ENCODE results near the gene TMEM183A.

Gene TMEM183A

DNA sequence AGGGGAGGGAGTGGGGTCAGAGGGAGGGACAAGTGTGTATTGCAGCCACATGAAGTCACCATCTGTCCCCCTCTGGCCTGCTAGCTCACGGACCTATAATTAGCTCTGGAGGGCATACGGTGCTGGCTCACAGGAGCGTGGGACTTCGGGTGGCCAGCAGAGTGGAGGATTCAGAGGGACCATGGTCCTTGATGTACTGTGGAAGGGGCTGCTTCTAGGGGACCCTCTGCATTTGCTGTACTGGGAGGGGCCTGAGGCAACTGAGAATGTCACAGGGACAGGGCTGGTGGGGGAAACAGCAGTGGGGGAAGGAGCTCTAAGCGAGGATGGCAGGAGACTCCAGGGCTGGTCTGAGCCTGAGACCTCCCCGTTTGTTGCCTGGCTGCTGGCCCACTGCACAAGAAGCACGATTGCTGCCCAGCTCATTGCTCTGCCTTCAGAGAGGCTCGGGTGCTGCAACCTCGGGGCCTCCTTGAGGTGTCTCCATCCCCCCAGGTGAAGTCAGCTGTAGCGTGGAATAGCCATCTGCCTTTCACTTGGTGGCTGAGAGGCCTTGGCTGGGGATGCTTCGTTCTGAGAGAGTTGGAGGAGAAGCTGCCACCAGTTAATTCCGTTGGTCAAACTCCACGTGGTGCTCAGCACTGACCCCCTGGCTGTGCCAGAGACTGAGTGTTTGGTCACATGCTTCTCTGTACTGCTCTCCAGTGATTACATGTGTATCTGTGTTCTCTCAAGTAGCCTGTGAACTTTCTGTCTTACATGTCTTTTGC, 21.8 kb downstream of the TMEM183A start:
- DNase-seq (ENCODE audit: low spot score), result no peak

DNA sequence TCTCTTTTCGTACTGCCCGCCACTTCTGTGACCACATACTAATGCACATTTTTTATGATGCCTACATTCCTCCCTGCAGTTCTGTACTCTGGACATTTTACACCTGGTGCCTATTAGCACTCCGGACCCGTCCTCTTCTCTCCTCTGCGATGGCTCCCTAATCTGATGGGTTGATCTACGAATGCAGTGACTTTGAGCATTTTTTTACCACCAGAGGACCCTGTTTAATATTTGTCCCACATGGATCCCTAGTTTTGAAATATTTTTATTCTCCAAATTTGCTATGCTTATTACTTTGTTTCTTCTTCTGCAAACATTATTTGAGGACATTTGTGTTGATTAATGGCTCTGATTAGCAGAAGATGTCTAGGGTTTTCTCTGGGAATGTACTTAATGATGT, 24.3 kb downstream of the TMEM183A start:
- no peak for DNase-seq (ENCODE audit: low spot score)

DNA sequence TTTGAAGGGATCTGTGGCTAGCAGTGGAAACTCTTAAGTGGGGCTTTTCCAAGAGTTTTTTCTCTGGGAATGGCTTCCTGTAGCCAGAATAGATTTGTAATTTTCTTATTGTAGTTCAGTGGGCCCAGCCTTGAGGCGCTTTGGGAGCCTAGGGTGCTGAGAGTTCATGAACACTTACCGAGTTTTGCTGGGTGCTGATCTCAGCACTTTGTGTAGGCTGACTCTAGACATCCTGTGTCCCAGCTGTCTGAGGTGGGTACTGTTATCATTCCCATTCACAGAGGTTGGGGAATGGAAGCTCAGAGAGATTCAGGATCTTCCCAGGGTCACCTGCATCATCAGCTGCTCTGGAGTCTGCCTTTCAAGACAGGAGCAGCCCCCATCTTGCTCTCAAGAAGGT, 26.1 kb downstream of the TMEM183A start:
- DNase-seq (ENCODE audit: low spot score), result no peak

DNA sequence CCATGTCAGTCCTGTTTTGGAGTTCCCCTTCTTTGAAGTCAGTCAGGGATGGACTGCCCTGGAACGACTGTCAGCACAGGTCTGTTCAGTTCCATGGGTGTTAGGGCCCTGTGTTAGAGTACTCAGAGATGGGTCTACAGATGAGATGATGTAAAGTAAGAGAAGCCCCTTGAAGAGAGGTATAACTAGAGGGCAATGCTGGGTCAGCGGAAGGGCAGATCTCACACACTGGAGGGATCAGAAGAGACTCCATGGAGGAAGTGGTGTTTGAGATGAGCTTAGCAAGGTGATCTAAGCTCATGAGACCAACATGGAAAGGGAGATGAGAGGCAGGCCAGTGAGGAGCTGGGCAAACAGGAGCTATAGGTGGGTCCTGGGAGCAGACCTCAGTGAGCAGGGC, 26.7 kb downstream of the TMEM183A start:
- DNase-seq (ENCODE audit: low spot score), result no peak

DNA sequence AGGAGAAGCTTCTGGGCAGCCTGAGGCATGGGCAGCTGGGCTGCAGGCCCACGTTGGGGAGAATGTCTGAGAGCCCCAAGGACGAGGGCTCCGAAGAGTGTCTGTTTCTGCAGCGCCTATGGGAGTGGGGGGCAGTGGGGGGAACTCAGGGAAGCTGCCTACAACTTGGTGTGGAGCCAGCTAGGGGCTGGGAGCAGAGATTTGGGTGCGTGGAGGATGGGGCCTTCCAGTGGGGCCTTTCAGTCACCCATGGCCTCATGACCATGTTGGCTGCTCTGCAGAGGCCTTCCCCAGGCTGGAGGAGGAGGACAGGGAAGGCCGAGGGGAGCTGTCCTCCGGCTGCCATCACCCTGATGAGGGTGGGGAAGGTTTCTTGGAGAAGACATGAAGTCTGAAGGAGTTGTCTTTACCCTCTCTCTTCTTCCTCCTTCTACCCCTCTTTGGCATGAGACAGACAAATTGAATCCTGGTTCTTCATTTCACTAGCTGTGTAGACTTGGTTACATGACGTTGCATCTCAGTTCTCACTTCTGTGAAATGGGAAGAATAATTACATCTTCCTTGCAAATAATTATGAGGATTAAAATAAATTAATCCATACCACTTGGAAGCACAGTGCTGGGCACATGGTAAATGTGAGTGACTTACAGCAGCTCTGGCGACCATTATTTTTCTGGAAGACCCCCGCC, 27.4 kb downstream of the TMEM183A start:
- DNase-seq (ENCODE audit: low spot score), result no peak

DNA sequence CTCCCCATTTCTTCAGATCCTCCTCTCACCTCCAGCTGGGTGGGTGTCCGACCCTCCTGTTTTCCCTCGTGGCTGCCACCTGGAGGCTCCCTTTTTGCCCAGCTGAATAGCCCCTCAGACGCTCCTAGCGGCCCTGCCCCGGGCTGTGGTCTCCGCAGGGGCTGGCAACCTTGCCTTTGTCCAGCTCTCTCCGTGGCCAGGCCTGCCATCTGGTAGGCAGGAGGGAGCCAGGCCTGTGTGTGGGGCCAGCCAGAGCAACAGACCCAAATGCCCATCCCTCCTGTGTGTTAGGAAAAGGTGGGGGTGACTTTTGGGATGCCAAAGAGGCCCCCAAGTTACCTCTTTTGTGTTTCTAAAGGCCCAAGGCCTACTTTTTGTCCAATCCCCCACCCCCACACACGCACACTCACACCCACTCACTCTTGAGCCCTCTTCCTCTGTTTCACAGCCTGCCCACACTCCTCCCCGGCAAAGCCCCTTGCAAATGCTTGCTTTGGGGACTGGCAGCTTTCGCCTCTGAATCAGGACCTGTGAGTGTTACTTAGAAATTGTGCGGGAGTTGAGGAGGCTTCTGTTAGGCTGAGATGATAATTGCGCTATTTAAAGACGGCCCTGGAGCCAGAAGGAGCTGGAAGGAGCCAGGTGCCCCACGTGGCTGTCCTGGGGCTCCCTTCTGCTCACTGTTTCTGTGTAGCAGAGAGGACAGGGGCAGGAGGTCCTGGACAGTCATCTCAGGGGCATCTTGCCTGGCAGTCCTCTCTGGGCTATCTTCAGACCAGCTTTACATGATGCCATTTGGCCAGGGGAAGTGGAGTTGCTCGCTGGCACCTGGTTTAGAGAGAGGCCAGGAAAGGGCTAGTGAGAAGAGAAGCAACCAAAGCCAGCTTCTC, 28.2 kb downstream of the TMEM183A start:
- DNase-seq (ENCODE audit: low spot score), result no peak

DNA sequence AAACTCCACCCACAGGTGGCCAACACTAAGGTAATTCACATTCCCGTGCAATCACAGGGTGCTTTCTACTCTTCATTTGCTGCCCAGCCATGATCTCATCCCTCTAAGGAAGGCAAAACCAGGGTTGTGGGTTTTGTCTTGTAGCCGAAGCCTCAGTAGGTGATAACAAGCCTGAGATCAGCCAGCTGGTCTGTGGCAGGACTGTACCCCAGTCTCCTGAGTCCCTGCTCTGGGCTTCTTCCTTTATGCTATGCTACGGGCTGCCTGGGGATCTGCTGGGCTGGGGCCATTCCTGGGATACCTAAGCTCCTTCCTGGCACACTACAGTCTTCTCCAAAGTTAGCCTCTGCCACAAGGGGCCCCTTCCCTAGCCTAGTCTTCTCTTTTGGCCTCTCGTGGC, 29.0 kb downstream of the TMEM183A start:
- DNase-seq (ENCODE audit: low spot score), result no peak

DNA sequence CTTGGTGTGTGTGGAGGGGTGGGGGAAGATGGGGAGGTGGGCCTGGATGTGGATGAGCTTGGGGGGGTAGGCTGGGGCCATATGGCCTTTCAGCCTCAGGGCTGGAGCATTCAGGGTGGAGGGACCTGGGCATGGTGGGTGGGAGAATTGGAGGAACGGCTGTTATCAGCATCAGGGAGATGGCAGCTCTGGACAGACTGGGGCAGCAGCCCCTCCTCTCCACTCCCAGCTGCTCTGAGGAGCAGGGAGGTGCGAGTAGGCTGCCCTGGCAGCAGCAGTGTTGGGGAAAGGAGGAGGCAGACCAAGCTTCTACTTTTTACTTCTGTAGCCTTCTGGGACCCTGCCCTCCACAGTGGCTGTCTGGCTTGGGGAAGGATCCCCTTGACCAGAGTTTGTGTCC, 29.4 kb downstream of the TMEM183A start:
- no peak for DNase-seq (ENCODE audit: low spot score)

DNA sequence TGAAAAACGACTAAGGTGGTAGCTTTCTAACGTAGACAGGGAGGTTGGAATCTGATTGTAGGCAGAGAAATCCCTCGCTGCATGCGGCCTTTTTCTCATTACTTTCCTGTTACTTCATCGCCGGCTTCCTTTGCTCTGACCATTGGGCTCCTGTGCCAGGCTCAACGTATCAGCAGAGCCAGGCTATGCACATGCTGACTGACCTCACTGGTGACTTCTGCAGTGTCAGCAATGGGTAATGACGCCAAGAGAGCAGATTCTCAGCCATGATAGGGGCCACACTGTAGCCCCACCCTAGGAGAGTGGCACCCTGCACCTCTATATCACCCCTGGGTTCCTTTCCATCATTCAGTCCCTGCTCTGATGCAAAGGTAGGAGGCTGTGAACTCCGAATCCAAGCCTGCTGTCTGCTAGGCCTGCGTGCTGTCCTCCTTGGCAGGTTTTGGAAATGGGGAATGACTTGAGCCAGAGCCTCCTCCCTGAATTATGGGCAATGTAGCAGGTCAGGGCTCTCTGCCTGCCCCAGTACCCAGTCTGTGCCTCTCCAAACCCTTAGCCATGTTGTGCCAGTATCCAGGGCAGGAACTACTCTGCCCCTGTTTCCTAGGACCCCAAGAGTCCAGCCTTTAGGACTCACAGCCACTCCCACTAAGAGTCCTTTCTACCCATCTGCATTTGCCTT, 30.5 kb downstream of the TMEM183A start:
- DNase-seq (ENCODE audit: low spot score), result no peak

DNA sequence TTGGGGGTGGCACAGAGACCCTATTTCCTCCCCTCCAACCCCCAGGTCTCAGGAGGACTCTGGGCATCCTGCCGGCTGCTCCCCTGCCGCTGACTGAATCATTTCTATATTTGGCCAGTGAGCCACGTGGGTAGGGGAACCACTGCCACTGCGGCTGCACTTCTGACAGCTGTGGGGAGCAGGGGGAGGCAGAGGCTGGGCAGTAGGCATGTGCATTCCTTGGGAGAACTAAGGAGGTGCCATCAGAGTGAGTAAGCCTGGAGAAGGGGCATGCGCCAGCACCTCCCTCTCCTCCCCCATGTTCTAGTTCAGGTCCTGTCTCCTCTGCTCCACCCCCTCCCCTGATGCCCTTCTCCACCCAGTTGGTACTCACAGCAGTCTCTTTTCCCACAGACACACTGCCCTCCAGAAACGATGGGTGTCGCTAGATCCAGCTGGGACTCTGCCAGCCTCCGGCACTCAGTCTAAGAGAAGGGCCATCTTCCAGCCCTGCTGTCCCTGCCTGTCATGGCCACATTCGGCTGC, 31.1 kb downstream of the TMEM183A start:
- no peak for DNase-seq (ENCODE audit: low spot score)

DNA sequence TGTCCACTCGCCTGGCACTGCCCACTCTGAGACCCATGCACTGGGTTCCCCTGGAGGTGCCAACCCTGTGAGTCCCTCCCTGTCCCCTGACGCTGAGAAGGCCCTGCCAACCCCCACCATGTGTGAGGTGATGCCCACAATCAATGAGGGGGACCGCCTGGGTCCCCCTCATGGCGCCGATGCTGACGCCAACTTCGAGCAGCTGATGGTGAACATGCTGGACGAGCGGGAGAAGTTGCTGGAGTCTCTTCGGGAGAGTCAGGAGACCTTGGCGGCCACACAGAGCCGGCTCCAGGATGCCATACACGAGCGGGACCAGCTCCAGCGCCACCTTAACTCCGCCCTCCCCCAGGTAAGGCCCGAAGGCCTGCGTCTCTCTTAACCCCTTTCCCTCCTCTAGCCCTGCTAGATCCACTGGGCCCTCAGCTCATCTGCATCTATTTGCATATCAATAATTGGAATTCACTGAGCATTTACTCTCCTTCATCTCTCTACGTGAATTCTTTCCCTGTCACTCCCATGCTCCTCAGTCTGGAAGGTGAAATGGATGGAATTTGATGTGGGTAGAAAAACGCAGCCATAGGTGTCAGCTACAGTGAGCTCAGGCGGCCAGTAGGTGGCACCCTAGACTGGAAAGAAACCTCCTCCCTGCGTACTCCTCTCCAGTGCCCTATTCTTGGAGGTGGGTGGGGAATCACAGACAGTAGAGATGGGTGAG, 31.9 kb downstream of the TMEM183A start:
- peak; percentile 60 for DNase-seq (ENCODE audit: low spot score)

DNA sequence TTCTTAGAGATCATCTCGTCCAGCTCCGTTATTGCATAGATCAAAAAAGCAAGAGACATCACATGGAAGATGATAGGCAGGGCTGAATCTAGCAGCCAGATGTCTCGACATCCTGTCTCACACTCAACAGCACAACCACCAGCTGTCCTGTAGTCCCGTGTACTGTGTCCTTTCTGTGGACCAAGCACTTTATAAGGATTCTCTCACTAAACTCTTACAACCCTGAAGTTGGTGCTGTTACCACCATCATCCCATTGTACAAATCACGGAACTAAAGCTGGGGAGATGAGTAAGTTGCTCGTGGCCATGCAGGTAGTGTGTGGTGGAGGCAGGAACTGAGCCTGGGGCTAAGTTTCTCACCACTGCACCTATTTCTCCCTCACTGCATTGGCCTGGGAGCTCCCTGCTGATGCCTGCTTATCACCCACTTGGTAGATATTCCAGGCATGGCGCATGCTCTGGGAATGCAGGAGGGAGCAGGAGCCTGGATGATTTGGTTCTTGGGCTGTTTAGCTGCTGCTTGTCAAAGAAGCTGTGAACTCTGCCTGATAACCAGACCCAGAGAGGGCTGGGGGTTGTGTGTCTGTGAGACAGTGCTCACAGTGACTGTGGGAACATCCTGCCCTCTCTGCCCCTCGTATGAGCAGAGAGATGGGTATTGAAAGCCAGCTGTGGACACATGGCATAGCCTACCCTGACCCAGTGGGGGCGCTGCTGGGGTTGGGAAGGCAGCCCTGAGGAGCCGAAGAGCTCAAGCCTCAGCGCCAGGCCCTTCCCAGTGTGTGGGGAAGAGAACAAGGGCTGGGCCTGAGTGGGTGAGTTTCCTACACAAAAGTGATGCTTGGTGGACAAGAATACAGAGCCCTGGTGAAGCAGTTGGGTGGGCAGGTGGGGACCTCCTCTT, 32.7 kb downstream of the TMEM183A start:
- DNase-seq (ENCODE audit: low spot score), result no peak

DNA sequence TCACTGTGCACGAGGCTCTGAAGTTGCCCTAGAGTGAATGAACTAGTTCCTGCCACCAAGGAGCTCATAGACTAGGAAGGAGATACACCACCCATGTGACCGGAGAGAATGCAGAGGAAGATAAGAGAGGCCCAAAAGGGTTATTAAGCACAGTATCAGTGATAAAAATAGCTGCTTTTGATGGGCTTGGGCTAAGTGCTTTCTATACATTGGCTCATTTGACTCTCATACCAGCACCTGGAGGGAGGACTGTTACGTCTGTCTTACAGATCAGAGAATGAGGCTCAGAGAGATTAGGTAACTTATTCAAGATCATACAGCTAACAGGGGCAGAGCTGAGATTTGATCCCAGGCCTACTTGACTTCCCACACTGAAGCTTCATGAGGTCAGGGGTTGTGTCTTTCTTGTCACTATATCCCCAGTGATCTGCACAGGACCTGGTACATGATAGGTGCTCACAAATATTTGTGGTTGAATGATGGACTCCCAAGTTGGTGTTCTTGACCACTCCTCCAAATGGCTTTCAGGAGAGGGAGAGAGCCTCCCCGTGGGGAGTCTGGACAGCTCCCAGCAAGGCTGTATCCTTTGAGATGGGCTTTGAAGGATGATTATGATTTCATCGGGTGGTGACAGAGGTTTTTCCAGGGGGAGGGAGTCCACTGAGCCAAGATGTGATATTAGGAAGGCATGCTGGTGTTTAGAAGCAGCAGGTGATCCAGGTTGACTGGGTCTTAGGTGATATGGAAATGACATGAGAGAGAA, 33.5 kb downstream of the TMEM183A start:
- no peak for DNase-seq (ENCODE audit: low spot score)

DNA sequence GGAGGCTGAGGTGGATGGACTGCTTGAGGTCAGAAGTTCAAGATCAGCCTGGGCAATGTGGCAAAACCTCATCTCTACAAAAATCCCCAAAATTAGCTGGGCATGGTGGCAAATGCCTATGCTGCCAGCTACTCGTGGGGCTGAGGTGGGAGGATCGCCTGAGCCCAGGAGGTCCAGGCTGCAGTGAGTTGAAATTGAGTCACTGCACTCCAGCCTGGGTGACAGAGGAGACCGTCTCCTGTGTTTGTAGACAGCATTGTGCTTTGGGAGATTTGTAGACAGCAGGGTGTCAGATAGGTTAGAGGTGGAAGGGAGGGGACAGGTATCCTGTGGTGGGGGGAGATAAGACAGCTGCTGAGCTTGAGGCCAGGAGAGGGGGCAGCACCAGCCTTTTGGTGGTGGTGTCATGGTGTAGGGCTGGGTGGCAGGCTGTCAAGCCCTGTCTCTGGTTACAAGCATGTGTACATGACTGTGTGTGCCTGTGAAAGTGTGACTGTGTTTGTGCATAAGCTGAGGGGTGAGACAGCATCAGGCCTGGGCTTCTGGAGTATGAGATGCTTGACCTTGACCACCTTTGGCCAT, 34.3 kb downstream of the TMEM183A start:
- DNase-seq (ENCODE audit: low spot score), result no peak

DNA sequence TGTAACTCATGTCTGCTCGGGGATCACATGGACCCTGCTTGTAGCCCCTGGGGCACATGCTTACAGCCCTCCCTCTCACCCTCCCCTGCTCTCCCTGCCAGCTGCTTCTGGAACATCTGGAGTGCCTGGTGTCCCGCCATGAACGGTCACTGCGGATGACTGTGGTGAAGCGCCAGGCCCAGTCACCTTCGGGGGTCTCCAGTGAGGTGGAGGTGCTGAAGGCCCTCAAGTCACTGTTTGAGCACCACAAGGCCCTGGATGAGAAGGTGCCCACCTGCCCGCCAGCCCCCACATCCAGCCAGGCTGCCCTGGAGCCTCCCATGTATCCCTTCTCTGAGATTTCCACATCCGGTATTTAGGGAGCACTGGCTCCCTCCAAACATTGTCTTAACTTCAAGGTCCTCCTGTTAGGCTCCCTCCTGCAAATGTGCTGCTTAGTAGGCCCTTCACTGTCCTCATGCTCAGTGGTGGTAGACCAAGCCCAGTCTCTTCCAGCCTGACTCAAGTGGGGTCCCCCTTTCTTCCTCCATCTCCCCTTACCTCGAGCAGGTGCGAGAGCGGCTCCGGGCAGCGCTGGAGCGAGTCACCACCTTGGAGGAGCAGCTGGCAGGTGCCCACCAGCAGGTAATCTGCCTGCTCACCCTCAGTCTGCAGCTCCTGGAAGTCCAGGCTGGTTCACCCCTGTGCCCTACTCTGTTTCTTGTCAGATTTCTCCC, 36.8 kb downstream of the TMEM183A start:
- DNase-seq (ENCODE audit: low spot score), result no peak

DNA sequence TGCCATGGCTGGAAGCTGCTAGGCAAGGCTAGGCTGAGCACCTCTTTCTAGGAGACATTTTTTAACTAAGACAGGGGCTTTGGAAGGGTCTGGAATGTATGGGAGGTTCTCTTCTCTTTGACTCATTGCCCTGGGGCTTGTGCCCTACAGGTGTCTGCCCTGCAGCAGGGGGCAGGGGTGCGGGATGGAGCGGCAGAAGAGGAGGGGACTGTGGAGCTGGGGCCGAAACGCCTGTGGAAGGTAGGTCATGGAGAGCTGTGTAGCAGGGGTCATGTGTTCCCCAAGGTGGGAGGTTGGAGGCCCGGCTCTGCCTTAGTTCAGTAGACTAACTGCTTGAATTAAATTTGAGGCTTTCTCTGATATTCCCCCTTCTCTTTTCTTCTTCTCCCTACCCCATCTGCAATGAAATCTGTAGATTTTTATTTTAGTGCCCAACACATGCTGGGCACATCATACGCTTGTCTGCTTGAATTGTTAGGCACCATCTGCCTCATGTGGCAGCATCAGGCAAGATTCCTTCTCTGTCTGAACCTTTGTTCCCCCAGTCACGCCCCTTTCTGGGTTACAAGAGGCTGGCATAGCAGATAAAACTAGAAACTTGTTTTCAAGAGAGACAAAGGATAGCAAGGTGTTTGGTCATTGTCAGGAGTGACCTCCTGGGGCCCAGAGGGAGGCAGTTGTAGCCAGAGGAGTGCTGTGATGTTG, 37.5 kb downstream of the TMEM183A start:
- DNase-seq (ENCODE audit: low spot score), result no peak

DNA sequence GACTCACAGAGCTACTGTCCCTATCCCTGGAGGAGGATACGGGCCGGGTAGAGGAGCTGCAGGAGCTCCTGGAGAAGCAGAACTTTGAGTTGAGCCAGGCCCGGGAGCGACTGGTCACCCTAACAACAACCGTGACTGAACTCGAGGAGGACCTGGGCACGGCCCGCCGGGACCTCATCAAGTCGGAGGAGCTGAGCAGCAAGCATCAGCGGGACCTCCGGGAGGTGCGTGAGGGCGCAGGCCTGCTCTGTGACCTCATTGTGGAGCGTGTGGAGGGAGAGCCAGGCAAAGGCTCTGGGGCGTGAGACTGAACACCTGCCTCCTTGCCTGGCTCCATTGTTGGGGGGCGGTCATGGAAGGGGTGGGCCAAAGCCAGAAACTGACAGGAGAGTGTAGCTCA, 38.2 kb downstream of the TMEM183A start:
- DNase-seq (ENCODE audit: low spot score), result no peak
